Measurements from ENCODE around the gene NPHP1.
"Not testable (repeated sequence)": the region's sequence is repeated elsewhere in the genome, so short reads cannot be mapped to it uniquely, and the experiment has no call there.

- not testable (repeated sequence) for TF ChIP-seq CTCF (IDR thresholded peaks at IDR 0.05 in 8 of 11, conservative IDR thresholded peaks at IDR 0.05 in 3 of 11); POLR2A (IDR thresholded peaks at IDR 0.05)
Observed at GRCh38 chr2:110083162-110083561, 121.7 kb downstream of the NPHP1 start.
